AG04450 (cell line): ENCODE measurements around the gene IRF2. TPM values are rescaled to one million over a fixed set of nuclear protein-coding genes. Genes with fewer than 3 reads are reported as not detected.

ENCODE experiments used
- CTCF ChIA-PET: fragments of 300-600, 350-600 bp; formaldehyde crosslinking; extraction: SDS; loops from one replicate; lab custom pipeline; 2022; ENCODE audit warnings: antibody characterized with exemption, inconsistent platforms; lab: Charles Lee
- POLR2A ChIA-PET: fragments of 350-600 bp; formaldehyde crosslinking; extraction: SDS; loops from one replicate; lab custom pipeline; 2021; ENCODE audit warnings: antibody characterized with exemption, inconsistent platforms; lab: Yijun Ruan, JAX
- DNase-seq: peaks from one replicate; pipeline ENCODE4 v3.0.0-alpha.2; 2011; ENCODE audit warnings: low read depth, low spot score
- H3K27ac ChIP-seq: one replicate; pipeline ENCODE4 v1.5.1; 2012; ENCODE audit warnings: low read depth, low read length, control low read depth
- H3K27me3 ChIP-seq: one replicate; pipeline ENCODE4 v1.6.0; 2012; ENCODE audit warnings: low read length; ENCODE audit not compliant: control insufficient read depth, insufficient read depth
- H3K4me3 ChIP-seq: 2 replicates; pipeline ENCODE4 v1.5.1; 2011; ENCODE audit warnings: mild to moderate bottlenecking, low read depth, low read length, control low read depth
- H3K9me3 ChIP-seq: 2 replicates; pipeline ENCODE4 v1.5.1; 2012; ENCODE audit warnings: low read length; ENCODE audit not compliant: control insufficient read depth, insufficient read depth
- polyA plus RNA-seq: library from polyadenylated mRNA; depleted of rRNA; stranded (reverse); fragments of >200 nt; gene quantifications from 2 replicates; pipeline ENCODE4 v1.2.3, GENCODE V29; 2011
- TF ChIP-seq, protein P1 (sequence below): IDR thresholded peaks from 2 replicates; pipeline ENCODE4 v1.5.1; 2011; ENCODE audit warnings: low read depth, low read length, control low read depth, inconsistent platforms

The IRF2 gene
- polyA plus RNA-seq, 1 experiment, result 39.2 TPM

DNA sequence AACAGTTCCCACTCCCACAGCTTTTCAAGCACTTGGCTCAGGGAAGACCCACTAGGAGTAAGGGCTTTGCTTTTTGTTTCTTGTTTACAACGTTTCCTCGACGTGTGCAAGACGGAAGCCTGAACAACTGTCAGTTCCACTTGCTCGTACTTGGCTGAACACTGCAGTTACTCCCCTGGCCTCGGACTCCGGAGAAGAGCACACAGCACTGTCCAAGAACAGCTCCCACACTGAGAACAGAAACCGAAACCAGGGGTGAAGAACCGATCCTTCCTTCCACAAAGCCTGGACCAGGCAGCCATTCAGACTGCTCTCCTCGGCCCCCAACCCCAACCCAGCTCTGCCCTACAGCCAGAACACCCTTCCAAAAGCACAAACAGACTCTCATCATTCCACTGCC, 25.5 kb downstream of the IRF2 start:
- POLR2A ChIA-PET, result no interaction called here
- Histone ChIP-seq H3K9me3 (no peaks in the 10 kb centered on the region), H3K27me3 (no peaks in the 10 kb centered on the region), H3K27ac (peak overlapping the region; percentile 89), H3K4me3 (peak overlapping the region; percentile 54)
- no peak for DNase-seq
- CTCF ChIA-PET, result interaction anchor here (1.2 to 1.6 kb wide), 2 partner anchors 16 to 185 kb away, joined by 3 to 6 read pairs; no protein-coding TSS in a partner anchor
- TF ChIP-seq, protein P1, sequence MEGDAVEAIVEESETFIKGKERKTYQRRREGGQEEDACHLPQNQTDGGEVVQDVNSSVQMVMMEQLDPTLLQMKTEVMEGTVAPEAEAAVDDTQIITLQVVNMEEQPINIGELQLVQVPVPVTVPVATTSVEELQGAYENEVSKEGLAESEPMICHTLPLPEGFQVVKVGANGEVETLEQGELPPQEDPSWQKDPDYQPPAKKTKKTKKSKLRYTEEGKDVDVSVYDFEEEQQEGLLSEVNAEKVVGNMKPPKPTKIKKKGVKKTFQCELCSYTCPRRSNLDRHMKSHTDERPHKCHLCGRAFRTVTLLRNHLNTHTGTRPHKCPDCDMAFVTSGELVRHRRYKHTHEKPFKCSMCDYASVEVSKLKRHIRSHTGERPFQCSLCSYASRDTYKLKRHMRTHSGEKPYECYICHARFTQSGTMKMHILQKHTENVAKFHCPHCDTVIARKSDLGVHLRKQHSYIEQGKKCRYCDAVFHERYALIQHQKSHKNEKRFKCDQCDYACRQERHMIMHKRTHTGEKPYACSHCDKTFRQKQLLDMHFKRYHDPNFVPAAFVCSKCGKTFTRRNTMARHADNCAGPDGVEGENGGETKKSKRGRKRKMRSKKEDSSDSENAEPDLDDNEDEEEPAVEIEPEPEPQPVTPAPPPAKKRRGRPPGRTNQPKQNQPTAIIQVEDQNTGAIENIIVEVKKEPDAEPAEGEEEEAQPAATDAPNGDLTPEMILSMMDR, result no peak

- TF ChIP-seq, protein P1, result no peak
- Histone ChIP-seq H3K27ac (no peak overlapping the region), H3K27me3 (no peaks in the 10 kb centered on the region), H3K9me3 (no peaks in the 10 kb centered on the region), H3K4me3 (no peak overlapping the region; the same call in 1 of the 2 replicates)
- ChIA-PET POLR2A (interaction anchor here (0.5 kb wide), 1 partner anchor 1004 kb away, joined by 3 read pairs; no protein-coding TSS in a partner anchor), CTCF (interaction anchor here (0.6 to 1.6 kb wide), 5 partner anchors 15 to 608 kb away, joined by 3 to 6 read pairs (median 6); no protein-coding TSS in a partner anchor)
- no peak for DNase-seq
Measured at GRCh38 chr4:184448141-184448540, 26.2 kb downstream of the IRF2 start.

DNA sequence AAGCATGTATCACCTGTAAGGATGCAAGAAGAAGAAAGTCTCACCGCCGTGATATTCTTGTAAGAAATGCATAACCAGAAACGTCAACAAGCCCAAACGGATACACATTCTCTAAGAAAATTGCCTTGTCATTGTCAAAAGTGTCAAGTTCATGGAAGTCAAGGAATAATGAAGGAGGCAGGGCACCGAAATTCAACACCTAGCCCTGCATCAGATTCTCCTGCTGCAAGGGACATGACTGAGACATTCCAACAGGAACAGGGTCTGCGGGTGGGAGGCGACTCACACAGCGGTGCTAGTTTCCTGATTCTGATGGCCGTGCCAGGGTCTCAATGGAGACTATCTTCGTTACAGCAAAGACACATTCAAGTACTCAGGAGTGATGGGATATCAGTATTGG, 26.7 kb downstream of the IRF2 start:
- TF ChIP-seq, protein P1, result no peak
- H3K27ac ChIP-seq, result no peak overlapping the region
- ChIA-PET CTCF (interaction anchor here (0.6 kb wide), 3 partner anchors 68 to 608 kb away, joined by 3 to 6 read pairs (median 6); no protein-coding TSS in a partner anchor), POLR2A (interaction anchor here (0.5 kb wide), 1 partner anchor 1004 kb away, joined by 3 read pairs; no protein-coding TSS in a partner anchor)
- no peaks in the 10 kb centered on the region for H3K9me3 ChIP-seq
- no peaks in the 10 kb centered on the region for H3K27me3 ChIP-seq
- H3K4me3 ChIP-seq, result no peak overlapping the region
- DNase-seq, result no peak

DNA sequence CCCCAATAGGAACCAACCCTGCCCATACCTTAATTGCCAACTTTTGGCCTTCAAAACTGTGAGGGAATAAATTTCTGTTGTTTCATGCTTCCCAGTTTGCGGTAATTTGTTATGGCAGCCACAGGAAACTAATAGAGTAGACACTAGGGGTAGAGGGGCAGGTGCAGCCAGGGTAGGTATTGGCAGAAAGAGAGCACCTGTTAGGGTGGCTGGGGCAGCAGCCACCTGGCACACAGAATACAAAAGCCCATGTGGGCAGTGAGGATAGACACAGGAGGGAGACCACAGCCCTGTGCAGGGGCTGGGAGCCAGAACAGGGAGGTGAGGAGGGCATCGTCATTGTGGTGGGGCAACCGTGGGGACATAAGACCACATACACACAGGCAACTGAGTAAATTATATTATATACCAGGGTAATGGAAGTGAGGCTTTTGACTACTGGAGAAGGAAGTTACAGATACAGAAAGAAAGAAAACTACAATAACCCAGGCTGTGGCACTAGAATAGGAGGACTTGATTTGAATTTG, 28.2 kb downstream of the IRF2 start:
- no peaks in the 10 kb centered on the region for H3K9me3 ChIP-seq
- DNase-seq, result no peak
- H3K4me3 ChIP-seq, result no peak overlapping the region
- TF ChIP-seq, protein P1, result no peak
- ChIA-PET POLR2A (no interaction called here), CTCF (no interaction called here)
- H3K27me3 ChIP-seq, result no peaks in the 10 kb centered on the region
- H3K27ac ChIP-seq, result no peak overlapping the region

GRCh38 chr4:184444953-184445309, 29.4 kb downstream of the IRF2 start:
- H3K4me3 ChIP-seq, result no peak overlapping the region
- CTCF ChIA-PET, result no interaction called here
- TF ChIP-seq, protein P1, result no peak

More at GRCh38 chr4:184444953-184445309, 29.4 kb downstream of the IRF2 start:
- H3K27me3 ChIP-seq, result no peaks in the 10 kb centered on the region
- DNase-seq, result no peak
- no peak overlapping the region for H3K27ac ChIP-seq
- H3K9me3 ChIP-seq, result no peaks in the 10 kb centered on the region
- POLR2A ChIA-PET, result no interaction called here
